SU-DHL-6 (cell line): ENCODE results near the gene MUC5B.

ENCODE experiments used
- CTCF ChIP-seq: fragments of 200-600 bp; sonication (generic); IDR thresholded peaks from one replicate; pipeline ENCODE4 v1.5.1; 2017; ENCODE audit warnings: antibody characterized with exemption, mild to moderate bottlenecking, low read length, moderate library complexity; ENCODE audit not compliant: insufficient read depth, poor library complexity, severe bottlenecking
- EZH2phosphoT487 ChIP-seq: fragments of 200-600 bp; sonication (generic), shearing (Covaris generic); conservative IDR thresholded peaks from 2 replicates; pipeline ENCODE4 v1.6.1; 2018; ENCODE audit warnings: mild to moderate bottlenecking, antibody characterized with exemption, low read length, moderate library complexity, mixed read lengths

GRCh38 chr11:1240771-1241170, 17.9 kb downstream of the MUC5B start:
- no peak for TF ChIP-seq CTCF
- TF ChIP-seq EZH2phosphoT487 = no peak
